Activated T-helper 17 cell treated with anti-CD3 and anti-CD28 coated beads, Interleukin-2, amount 50 U/mL, for 72 hours (primary cell): ENCODE measurements around the gene ACOX1. TPM values are rescaled to one million over a fixed set of nuclear protein-coding genes. Genes with fewer than 3 reads are reported as not detected.

ENCODE experiments used
- ATAC-seq: fragments of 150-1000 bp; cut with Tn5 transposase; replicated peaks from 2 replicates; pipeline ENCODE4 v1.10.0; 2021; ENCODE audit warnings: mild to moderate bottlenecking, moderate library complexity
- H3K27ac Mint-ChIP-seq: one replicate; pipeline ENCODE4 v1.8.0; 2022; ENCODE audit warnings: mixed read lengths
- H3K27me3 Mint-ChIP-seq: one replicate; pipeline ENCODE4 v1.8.0; 2022; ENCODE audit warnings: mixed read lengths
- H3K36me3 Mint-ChIP-seq: one replicate; pipeline ENCODE4 v1.8.0; 2022; ENCODE audit warnings: low read depth, mild to moderate bottlenecking, mixed read lengths
- H3K4me1 Mint-ChIP-seq: one replicate; pipeline ENCODE4 v1.8.0; 2022; ENCODE audit warnings: mixed read lengths
- H3K4me3 Mint-ChIP-seq: one replicate; pipeline ENCODE4 v1.8.0; 2022; ENCODE audit warnings: mild to moderate bottlenecking, mixed read lengths
- H3K9me3 Mint-ChIP-seq: one replicate; pipeline ENCODE4 v1.8.0; 2022; ENCODE audit warnings: mixed read lengths
- total RNA-seq, 2 donors: library from RNA; stranded (reverse); gene quantifications; one replicate each; pipeline ENCODE4 v1.2.3, GENCODE V29; 2022

ACOX1 gene
- total RNA-seq, 2 donors from 2014 or later: 24.0 to 35.2 TPM

- Mint-ChIP-seq H3K27ac (no peak overlapping the region), H3K9me3 (no peaks in the 10 kb centered on the region), H3K4me3 (no peak overlapping the region), H3K4me1 (peaks cover 5% of the 10 kb centered on the region), H3K27me3 (no peaks in the 10 kb centered on the region), H3K36me3 (no peaks in the 10 kb centered on the region)
- no peak for ATAC-seq
Measured at GRCh38 chr17:75920045-75920560, 58.9 kb downstream of the ACOX1 start.

- H3K27me3 Mint-ChIP-seq: no peaks in the 10 kb centered on the region
- H3K9me3 Mint-ChIP-seq: no peaks in the 10 kb centered on the region
- no peak for ATAC-seq
- peaks cover 5% of the 10 kb centered on the region for H3K4me1 Mint-ChIP-seq
- H3K4me3 Mint-ChIP-seq: no peak overlapping the region
- H3K27ac Mint-ChIP-seq: no peak overlapping the region
- no peaks in the 10 kb centered on the region for H3K36me3 Mint-ChIP-seq
Measured at GRCh38 chr17:75919611-75920010, 59.4 kb downstream of the ACOX1 start.

GRCh38 chr17:75917917-75918445, 61.0 kb downstream of the ACOX1 start:
- ATAC-seq: no peak
- H3K4me1 Mint-ChIP-seq: peaks cover 5% of the 10 kb centered on the region
- H3K27ac Mint-ChIP-seq: no peak overlapping the region
- H3K9me3 Mint-ChIP-seq: no peaks in the 10 kb centered on the region
- H3K4me3 Mint-ChIP-seq: no peak overlapping the region
- H3K36me3 Mint-ChIP-seq: peaks cover 4% of the 10 kb centered on the region
- H3K27me3 Mint-ChIP-seq: no peaks in the 10 kb centered on the region

- H3K4me3 Mint-ChIP-seq: no peak overlapping the region
- H3K27me3 Mint-ChIP-seq: no peaks in the 10 kb centered on the region
- peaks cover 4% of the 10 kb centered on the region for H3K36me3 Mint-ChIP-seq
- ATAC-seq: no peak
- H3K4me1 Mint-ChIP-seq: peaks cover 5% of the 10 kb centered on the region
- H3K27ac Mint-ChIP-seq: peak overlapping the region; percentile 79
- H3K9me3 Mint-ChIP-seq: no peaks in the 10 kb centered on the region
Measured at GRCh38 chr17:75917141-75917916, 61.6 kb downstream of the ACOX1 start.

DNA sequence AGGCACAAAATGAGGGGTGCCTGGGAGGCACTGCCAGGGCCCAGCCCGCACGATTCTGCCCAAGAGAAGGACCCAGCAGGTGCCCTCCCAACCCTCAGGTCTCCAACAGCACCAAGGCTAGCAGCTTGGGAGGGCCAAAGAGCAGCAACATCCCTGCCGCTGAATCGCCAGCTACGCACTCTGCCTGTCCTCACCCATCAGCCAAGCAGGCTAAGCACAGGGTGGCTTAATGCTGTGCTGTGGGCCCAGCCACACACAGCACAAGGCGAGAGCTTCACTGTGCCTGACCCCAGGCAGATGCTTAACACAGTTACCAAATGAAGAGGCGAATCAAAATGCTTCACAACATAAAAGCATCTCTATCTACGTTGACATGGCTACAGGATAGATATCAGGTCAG, 63.7 kb downstream of the ACOX1 start:
- peaks cover 4% of the 10 kb centered on the region for H3K36me3 Mint-ChIP-seq
- no peak overlapping the region for H3K27ac Mint-ChIP-seq
- no peaks in the 10 kb centered on the region for H3K9me3 Mint-ChIP-seq
- peaks cover 5% of the 10 kb centered on the region for H3K4me1 Mint-ChIP-seq
- no peak overlapping the region for H3K4me3 Mint-ChIP-seq
- H3K27me3 Mint-ChIP-seq: no peaks in the 10 kb centered on the region
- no peak for ATAC-seq

DNA sequence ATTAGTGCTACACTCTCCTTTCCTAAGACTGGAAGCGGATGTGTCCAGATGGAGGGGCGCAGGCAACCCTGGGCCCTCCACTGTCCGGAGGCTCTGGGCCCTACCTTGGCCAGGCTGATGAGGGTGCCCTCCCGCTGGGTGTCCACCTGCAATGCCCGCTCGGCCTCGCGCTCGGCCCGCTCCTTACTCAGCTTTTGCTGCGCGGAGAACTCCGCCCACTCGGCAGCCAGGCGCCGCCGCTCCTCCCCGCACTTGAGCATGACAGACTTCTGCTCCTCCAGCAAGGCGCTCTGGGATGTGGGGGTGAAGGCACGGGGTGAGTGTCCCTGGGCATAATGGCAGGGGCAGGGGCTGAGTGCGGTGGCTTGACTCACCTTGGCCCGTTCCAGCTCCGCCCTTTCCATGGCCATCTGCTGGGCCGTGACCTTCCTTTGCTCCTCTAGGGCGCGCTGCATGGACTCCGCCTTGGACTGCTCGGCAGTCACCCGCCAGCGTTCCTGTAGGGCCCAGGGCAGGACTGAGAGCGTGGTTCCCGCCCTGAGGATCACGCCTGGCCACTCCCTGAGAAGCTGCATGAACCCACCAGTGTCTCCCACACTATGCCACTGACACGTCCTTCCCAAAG, 64.2 kb downstream of the ACOX1 start:
- peaks cover 5% of the 10 kb centered on the region for H3K4me1 Mint-ChIP-seq
- no peak for ATAC-seq

GRCh38 chr17:75913537-75914210, 65.3 kb downstream of the ACOX1 start:
- Mint-ChIP-seq H3K4me3 (no peak overlapping the region), H3K36me3 (peaks cover 4% of the 10 kb centered on the region), H3K4me1 (peaks cover 5% of the 10 kb centered on the region), H3K27ac (no peak overlapping the region), H3K27me3 (no peaks in the 10 kb centered on the region), H3K9me3 (no peaks in the 10 kb centered on the region)
- ATAC-seq: no peak

More for the DNA sequence above, 64.2 kb downstream of the ACOX1 start:
- no peak overlapping the region for H3K4me3 Mint-ChIP-seq
- H3K9me3 Mint-ChIP-seq: no peaks in the 10 kb centered on the region
- H3K36me3 Mint-ChIP-seq: peaks cover 4% of the 10 kb centered on the region
- H3K27me3 Mint-ChIP-seq: no peaks in the 10 kb centered on the region
- no peak overlapping the region for H3K27ac Mint-ChIP-seq

GRCh38 chr17:75910699-75911098, 68.3 kb downstream of the ACOX1 start:
- no peak overlapping the region for H3K27ac Mint-ChIP-seq
- H3K4me1 Mint-ChIP-seq: no peaks in the 10 kb centered on the region
- no peak for ATAC-seq

DNA sequence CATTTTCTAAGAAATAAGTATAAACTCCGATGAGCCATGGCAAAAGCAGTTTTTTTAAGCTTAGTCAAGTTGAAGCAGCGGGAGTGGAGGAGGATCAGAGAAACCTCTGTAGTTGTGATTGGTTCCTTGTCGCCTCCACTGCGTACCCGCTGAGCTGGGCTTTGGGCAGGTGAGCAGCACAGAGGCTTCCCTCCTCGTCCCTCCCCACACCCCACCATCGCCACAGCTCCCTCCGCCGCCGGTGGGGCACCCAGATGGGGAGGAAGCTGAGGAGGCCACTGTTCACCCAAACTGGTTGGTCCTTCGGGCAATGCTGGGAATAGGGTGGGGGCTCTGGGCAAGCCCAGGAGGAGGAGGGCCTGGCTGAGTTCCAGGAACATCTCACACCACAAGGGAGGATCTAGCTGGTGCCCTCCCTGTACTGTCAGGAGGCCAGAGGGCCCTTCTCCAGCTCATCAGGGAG, 69.1 kb downstream of the ACOX1 start:
- no peak overlapping the region for H3K4me3 Mint-ChIP-seq
- no peaks in the 10 kb centered on the region for H3K9me3 Mint-ChIP-seq
- H3K27ac Mint-ChIP-seq: peak overlapping the region; percentile 22
- no peaks in the 10 kb centered on the region for H3K4me1 Mint-ChIP-seq
- ATAC-seq: no peak
- H3K27me3 Mint-ChIP-seq: no peaks in the 10 kb centered on the region
- peaks cover 4% of the 10 kb centered on the region for H3K36me3 Mint-ChIP-seq

More at GRCh38 chr17:75910699-75911098, 68.3 kb downstream of the ACOX1 start:
- peaks cover 4% of the 10 kb centered on the region for H3K36me3 Mint-ChIP-seq
- H3K9me3 Mint-ChIP-seq: no peaks in the 10 kb centered on the region
- H3K27me3 Mint-ChIP-seq: no peaks in the 10 kb centered on the region
- H3K4me3 Mint-ChIP-seq: no peak overlapping the region

- H3K4me1 Mint-ChIP-seq: no peaks in the 10 kb centered on the region
- H3K27me3 Mint-ChIP-seq: no peaks in the 10 kb centered on the region
- no peaks in the 10 kb centered on the region for H3K9me3 Mint-ChIP-seq
- no peak overlapping the region for H3K27ac Mint-ChIP-seq
- H3K4me3 Mint-ChIP-seq: no peak overlapping the region
- no peak for ATAC-seq
- H3K36me3 Mint-ChIP-seq: peaks cover 2% of the 10 kb centered on the region
Measured at GRCh38 chr17:75909051-75909811, 69.7 kb downstream of the ACOX1 start.

GRCh38 chr17:75908201-75908600, 70.8 kb downstream of the ACOX1 start:
- ATAC-seq: no peak
- H3K36me3 Mint-ChIP-seq: no peaks in the 10 kb centered on the region
- no peak overlapping the region for H3K4me3 Mint-ChIP-seq
- H3K4me1 Mint-ChIP-seq: no peaks in the 10 kb centered on the region
- H3K27ac Mint-ChIP-seq: no peak overlapping the region
- no peaks in the 10 kb centered on the region for H3K9me3 Mint-ChIP-seq
- H3K27me3 Mint-ChIP-seq: no peaks in the 10 kb centered on the region

GRCh38 chr17:75906143-75906884, 72.7 kb downstream of the ACOX1 start:
- Mint-ChIP-seq H3K4me1 (no peaks in the 10 kb centered on the region), H3K27ac (no peak overlapping the region), H3K4me3 (peak overlapping the region; percentile 44), H3K9me3 (no peaks in the 10 kb centered on the region), H3K27me3 (no peaks in the 10 kb centered on the region), H3K36me3 (no peaks in the 10 kb centered on the region)
- ATAC-seq: no peak

DNA sequence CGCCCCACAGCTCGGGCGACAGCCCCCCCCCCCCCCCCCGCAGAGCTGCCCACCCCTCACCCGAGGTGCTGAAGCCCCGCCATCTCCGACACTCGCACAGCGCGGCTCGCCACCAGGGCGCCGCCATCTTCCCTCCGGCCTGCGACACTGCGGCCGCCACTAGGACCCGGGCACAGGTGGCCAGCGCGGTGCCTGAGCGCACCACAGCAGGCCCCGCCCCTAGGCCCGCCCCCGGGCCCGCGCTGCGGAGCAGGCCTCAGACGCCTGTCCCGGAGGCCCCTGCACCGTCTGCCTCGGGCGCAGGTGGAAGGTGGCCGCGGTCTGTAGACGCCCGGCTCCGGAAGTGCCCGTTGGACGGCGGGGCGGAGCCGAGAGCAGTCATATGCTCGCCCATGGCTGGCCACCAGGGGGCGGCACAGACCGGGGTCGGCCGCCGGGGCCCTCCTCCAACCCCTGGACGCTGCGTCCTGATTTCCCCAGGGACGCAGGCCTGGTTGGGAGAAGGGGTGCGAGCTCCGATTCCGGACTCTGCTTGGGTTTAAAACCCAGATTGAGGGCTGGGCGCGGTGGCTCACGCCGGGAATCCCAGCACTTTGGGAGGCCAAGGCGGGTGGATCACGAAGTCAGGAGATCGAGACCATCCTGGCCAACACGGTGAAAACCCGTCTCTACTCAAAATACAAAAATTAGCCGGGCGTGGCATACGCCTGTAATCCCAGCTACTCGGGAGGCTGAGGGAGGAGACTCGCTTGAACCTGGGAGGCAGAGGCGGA, 74.0 kb downstream of the ACOX1 start, which contains the start of gene MRPL38:
TSS of gene MRPL38 (minus strand) at position 136 of the 773 bp plus-strand sequence. CDS start at position 127, 9 bp downstream.
- peak; percentile 99 for ATAC-seq
- no peaks in the 10 kb centered on the region for H3K27me3 Mint-ChIP-seq
- H3K4me1 Mint-ChIP-seq: no peaks in the 10 kb centered on the region
- H3K36me3 Mint-ChIP-seq: peaks cover 10% of the 10 kb centered on the region
- H3K9me3 Mint-ChIP-seq: no peaks in the 10 kb centered on the region
- H3K27ac Mint-ChIP-seq: peak within 1 kb of the TSS; percentile 90
- peak within 1 kb of the TSS; percentile 88 for H3K4me3 Mint-ChIP-seq
